Colonic mucosa (tissue), 4 donors: Measurements from ENCODE around the gene PACSIN2. TPM values are rescaled to one million over a fixed set of nuclear protein-coding genes. Genes with fewer than 3 reads are reported as not detected.
"Not testable (repeated sequence)": the region's sequence is repeated elsewhere in the genome, so short reads cannot be mapped to it uniquely, and the experiment has no call there.

Experiments
- DNase-seq: peaks from one replicate; pipeline ENCODE4 v3.0.0-alpha.2; 2020
- H3K27ac ChIP-seq: fragments of 200-600 bp; one replicate; pipeline ENCODE4 v1.8.0; 2021
- H3K27me3 ChIP-seq: fragments of 200-600 bp; one replicate; pipeline ENCODE4 v1.8.0; 2021
- H3K36me3 ChIP-seq: fragments of 200-600 bp; one replicate; pipeline ENCODE4 v1.8.0; 2021
- H3K4me1 ChIP-seq: fragments of 200-600 bp; one replicate; pipeline ENCODE4 v1.8.0; 2021; ENCODE audit warnings: mild to moderate bottlenecking
- H3K4me3 ChIP-seq: fragments of 200-600 bp; one replicate; pipeline ENCODE4 v1.8.0; 2021
- H3K9ac ChIP-seq, 2 donors: one replicate each; pipeline ENCODE4 v1.7.0; 2013; ENCODE audit warnings: control low read depth in 2 of 2, low read depth in 2 of 2, low read length in 2 of 2
- H3K9me3 ChIP-seq: fragments of 200-600 bp; one replicate; pipeline ENCODE4 v1.8.0; 2021
- CTCF ChIP-seq: fragments of 200-600 bp; IDR thresholded peaks from one replicate; pipeline ENCODE4 v1.8.0; 2022; ENCODE audit warnings: antibody characterized with exemption, mild to moderate bottlenecking
- intact Hi-C: fragments of 100-400 bp; cut with DNase I; formaldehyde crosslinking; loops from one replicate; pipeline ENCODE4 v1.14.1; 2022
- total RNA-seq, 2 donors: library from RNA; stranded (reverse); fragmentation: NEBNext Ultra II Directional in 1 of 2; extraction: Animal tissue kit (Norgen Biotek cat#: 25700) in 1 of 2; gene quantifications; one replicate each; pipeline ENCODE4 v1.2.1, GENCODE V29; 2021
- donor health status: healthy.
- donor health status: DM: no; HTN: no; CAD: no.
- donor health status: DM: no; HTN: no; CAD: no.

PACSIN2 gene
- total RNA-seq, 2 donors from 2014 or later: 143 to 160 TPM

- no peak for TF ChIP-seq CTCF
- no peak for DNase-seq
- Histone ChIP-seq H3K4me3 (no peak overlapping the region), H3K9ac (no peak overlapping the region), H3K27ac (no peak overlapping the region), H3K4me1 (peaks cover 5% of the 10 kb centered on the region), H3K9me3 (no peaks in the 10 kb centered on the region), H3K36me3 (no peaks in the 10 kb centered on the region), H3K27me3 (no peaks in the 10 kb centered on the region)
- intact Hi-C loops: no loop called here
Observed at GRCh38 chr22:42927966-42928365, 87.0 kb downstream of the PACSIN2 start.

GRCh38 chr22:42926768-42927167, 88.2 kb downstream of the PACSIN2 start:
- Histone ChIP-seq H3K4me1 (peaks cover 5% of the 10 kb centered on the region), H3K9ac (no peak overlapping the region), H3K4me3 (no peak overlapping the region), H3K36me3 (no peaks in the 10 kb centered on the region), H3K27me3 (no peaks in the 10 kb centered on the region), H3K9me3 (no peaks in the 10 kb centered on the region), H3K27ac (no peak overlapping the region)
- no peak for DNase-seq
- intact Hi-C loops: no loop called here
- no peak for TF ChIP-seq CTCF

DNA sequence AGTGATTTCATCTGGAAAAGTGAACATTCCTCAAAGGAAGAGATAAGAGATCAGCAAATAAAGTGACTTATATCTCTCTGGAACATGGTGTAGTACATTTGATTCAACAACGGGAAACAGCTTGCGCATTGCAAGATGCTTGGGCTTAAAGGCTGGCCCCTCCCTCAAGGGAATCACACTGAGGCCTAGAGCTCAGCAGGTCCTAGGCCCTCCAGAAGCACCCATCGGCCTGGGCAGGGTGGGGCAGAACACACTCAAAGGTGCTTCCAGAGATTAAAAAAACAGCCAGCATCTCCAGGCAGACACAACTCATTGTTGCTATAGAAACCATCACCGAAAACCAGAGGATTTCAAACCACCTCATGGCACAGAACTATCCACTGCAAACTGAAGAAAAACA, 88.8 kb downstream of the PACSIN2 start:
- intact Hi-C loops: no loop called here
- no peak overlapping the region for H3K4me3 ChIP-seq
- no peaks in the 10 kb centered on the region for H3K36me3 ChIP-seq
- no peak overlapping the region for H3K9ac ChIP-seq
- DNase-seq: no peak
- H3K27me3 ChIP-seq: no peaks in the 10 kb centered on the region
- no peak for TF ChIP-seq CTCF
- H3K27ac ChIP-seq: no peak overlapping the region
- no peaks in the 10 kb centered on the region for H3K9me3 ChIP-seq
- peaks cover 5% of the 10 kb centered on the region for H3K4me1 ChIP-seq

GRCh38 chr22:42925598-42925997, 89.4 kb downstream of the PACSIN2 start:
- TF ChIP-seq CTCF: no peak
- Histone ChIP-seq H3K36me3 (no peaks in the 10 kb centered on the region), H3K4me3 (no peak overlapping the region), H3K4me1 (peaks cover 3% of the 10 kb centered on the region), H3K9ac (no peak overlapping the region), H3K27me3 (no peaks in the 10 kb centered on the region), H3K9me3 (no peaks in the 10 kb centered on the region), H3K27ac (no peak overlapping the region)
- DNase-seq: no peak
- intact Hi-C loops: no loop called here

GRCh38 chr22:42925031-42925430, 89.9 kb downstream of the PACSIN2 start:
- H3K4me1 ChIP-seq, H3K27me3 ChIP-seq, H3K4me3 ChIP-seq, H3K9ac ChIP-seq, intact Hi-C loops, H3K9me3 ChIP-seq, H3K36me3 ChIP-seq, H3K27ac ChIP-seq, DNase-seq: not testable (repeated sequence)

GRCh38 chr22:42924436-42924835, 90.5 kb downstream of the PACSIN2 start:
- no peak overlapping the region for H3K4me3 ChIP-seq
- H3K27me3 ChIP-seq: no peaks in the 10 kb centered on the region
- H3K4me1 ChIP-seq: no peaks in the 10 kb centered on the region
- no peak overlapping the region for H3K9ac ChIP-seq
- no peaks in the 10 kb centered on the region for H3K36me3 ChIP-seq
- H3K9me3 ChIP-seq: no peaks in the 10 kb centered on the region
- no peak for TF ChIP-seq CTCF
- DNase-seq: no peak
- intact Hi-C loops: no loop called here
- no peak overlapping the region for H3K27ac ChIP-seq
